Esophagus muscularis mucosa (tissue), 4 donors: ENCODE measurements around the gene ANXA6. TPM values are rescaled to one million over a fixed set of nuclear protein-coding genes. Genes with fewer than 3 reads are reported as not detected.

Experiments
- DNase-seq: peaks from one replicate; pipeline ENCODE4 v3.0.0-alpha.2; 2017; ENCODE audit errors: extremely low spot score
- H3K27ac ChIP-seq, 4 donors: fragments of 200-600 bp; sonication (generic); replicated peaks in 1 of 4; 1 replicate in 3 of 4; 2 replicates in 1 of 4; pipeline ENCODE4 v1.5.1; 2016 to 2019; ENCODE audit warnings: mild to moderate bottlenecking in 1 of 4
- H3K27me3 ChIP-seq, 4 donors: fragments of 200-600 bp; sonication (generic); one replicate each; pipeline versions ENCODE4 v1.5.1 to v1.6.0; 2016 to 2019
- H3K36me3 ChIP-seq, 4 donors: fragments of 200-600 bp; sonication (generic); one replicate each; pipeline ENCODE4 v1.5.1; 2016 to 2019
- H3K4me1 ChIP-seq, 4 donors: fragments of 200-600 bp; sonication (generic); one replicate each; pipeline ENCODE4 v1.5.1; 2016 to 2019
- H3K4me3 ChIP-seq, 4 donors: fragments of 200-600 bp; sonication (generic); 1 replicate in 2 of 4; 2 replicates in 2 of 4; pipeline ENCODE4 v1.5.1; 2016 to 2019; ENCODE audit warnings: mild to moderate bottlenecking in 4 of 4, moderate library complexity in 1 of 4
- H3K9me3 ChIP-seq, 4 donors: fragments of 200-600 bp; sonication (generic); 1 replicate in 3 of 4; 2 replicates in 1 of 4; pipeline ENCODE4 v1.5.1; 2016 to 2019
- CTCF ChIP-seq, 3 experiments: fragments of 200-600 bp in 2 of 3; fragments of 450-650 bp in 1 of 3; sonication (generic) in 2 of 3; IDR thresholded peaks; one replicate each; pipeline ENCODE4 v1.5.1; 2017 to 2019; ENCODE audit warnings: antibody characterized with exemption in 3 of 3, mild to moderate bottlenecking in 2 of 3, moderate library complexity in 1 of 3
- EP300 ChIP-seq: sonication (generic); formaldehyde crosslinking; IDR thresholded peaks from one replicate; pipeline ENCODE4 v1.6.1; 2017; ENCODE audit warnings: antibody characterized with exemption
- POLR2A ChIP-seq: fragments of 450-650 bp; IDR thresholded peaks from one replicate; pipeline ENCODE4 v1.6.1; 2017; ENCODE audit warnings: antibody characterized with exemption, moderate library complexity, mild to moderate bottlenecking, low read depth
- POLR2AphosphoS5 ChIP-seq, 2 donors: sonication (generic); formaldehyde crosslinking; IDR thresholded peaks; one replicate each; pipeline ENCODE4 v1.6.1; 2017; ENCODE audit warnings: antibody characterized with exemption in 2 of 2
- WGBS: methylation state at CpG from one replicate; pipeline ENCODE4 v1.1.5; 2018; 5-methylcytosine and 5-hydroxymethylcytosine counted together
- intact Hi-C: fragments of 100-400 bp; cut with DNase I; formaldehyde crosslinking; loops from one replicate; pipeline ENCODE4 v1.15.1; 2023
- total RNA-seq, 4 donors: library from RNA; depleted of rRNA; stranded (reverse); fragments of >200 nt; gene quantifications; one replicate each; pipeline versions ENCODE4 v1.1.0 to v1.2.1, GENCODE V29; 2016

The ANXA6 gene
- total RNA-seq, 4 donors from 2014 or later = 232 to 442 (median 374) TPM

- peaks cover 76 to 89% (median 82%) of the 10 kb centered on the region in 4 donors for H3K36me3 ChIP-seq
Observed at GRCh38 chr5:151137067-151137825, 20.3 kb downstream of the ANXA6 start.

GRCh38 chr5:151134228-151134627 lies 23.4 kb downstream of the ANXA6 start:
- Histone ChIP-seq H3K9me3 (no peaks in the 10 kb centered on the region), H3K4me3 (no peak overlapping the region), H3K4me1 (no peaks in the 10 kb centered on the region), H3K36me3 (peaks cover 94 to 100% (median 100%) of the 10 kb centered on the region in 4 donors), H3K27ac (no peak overlapping the region), H3K27me3 (no peaks in the 10 kb centered on the region)
- DNase-seq = no peak
- TF ChIP-seq CTCF (IDR thresholded peaks at IDR 0.05) = no peak
- TF ChIP-seq POLR2AphosphoS5 (IDR thresholded peaks at IDR 0.05) = no peak
- TF ChIP-seq POLR2A = no peak
- no peak for TF ChIP-seq EP300
- intact Hi-C loops = no loop called here
- 85% methylated on average over 3 of the region's 3 CpGs for WGBS

More at GRCh38 chr5:151137067-151137825, 20.3 kb downstream of the ANXA6 start:
- Histone ChIP-seq H3K27ac (no peak overlapping the region), H3K9me3 (no peaks in the 10 kb centered on the region), H3K4me3 (no peak overlapping the region), H3K27me3 (no peaks in the 10 kb centered on the region), H3K4me1 (peaks cover 18 to 24% (median 19%) of the 10 kb centered on the region in 4 donors)
- TF ChIP-seq POLR2AphosphoS5 (IDR thresholded peaks at IDR 0.05) (no peak), POLR2A (no peak), CTCF (IDR thresholded peaks at IDR 0.05) (no peak), EP300 (no peak)
- intact Hi-C loops = no loop called here
- 87% methylated on average over 10 of the region's 10 CpGs for WGBS
- no peak for DNase-seq

GRCh38 chr5:151132963-151133362 lies 24.6 kb downstream of the ANXA6 start:
- no peak for DNase-seq
- Histone ChIP-seq H3K27ac (no peak overlapping the region), H3K27me3 (no peaks in the 10 kb centered on the region), H3K9me3 (no peaks in the 10 kb centered on the region), H3K4me3 (no peak overlapping the region), H3K4me1 (no peaks in the 10 kb centered on the region), H3K36me3 (peaks cover 94 to 100% (median 99%) of the 10 kb centered on the region in 4 donors)
- intact Hi-C loops = no loop called here
- 71% methylated on average over 4 of the region's 4 CpGs for WGBS
- TF ChIP-seq POLR2A = no peak
- no peak for TF ChIP-seq CTCF (IDR thresholded peaks at IDR 0.05)
- TF ChIP-seq EP300 = no peak
- no peak for TF ChIP-seq POLR2AphosphoS5 (IDR thresholded peaks at IDR 0.05)

GRCh38 chr5:151130922-151131891 lies 26.4 kb downstream of the ANXA6 start:
- H3K36me3 ChIP-seq = peaks cover 90 to 100% (median 97%) of the 10 kb centered on the region in 4 donors
- intact Hi-C loops = no loop called here
- no peak overlapping the region for H3K27ac ChIP-seq
- no peak for TF ChIP-seq CTCF (IDR thresholded peaks at IDR 0.05)
- TF ChIP-seq POLR2A = no peak
- no peak for TF ChIP-seq EP300
- no peak for TF ChIP-seq POLR2AphosphoS5 (IDR thresholded peaks at IDR 0.05)
- WGBS = 77% methylated on average over 13 of the region's 13 CpGs
- DNase-seq = no peak
- H3K27me3 ChIP-seq = no peaks in the 10 kb centered on the region
- H3K4me1 ChIP-seq = peaks cover 5 to 14% (median 11%) of the 10 kb centered on the region in 4 donors
- H3K9me3 ChIP-seq = no peaks in the 10 kb centered on the region
- no peak overlapping the region for H3K4me3 ChIP-seq
